Esophagus muscularis mucosa (tissue), 4 donors: ENCODE data around the gene PRRX2. TPM values are rescaled to one million over a fixed set of nuclear protein-coding genes. Genes with fewer than 3 reads are reported as not detected.

ENCODE experiments used
- DNase-seq: peaks from one replicate; pipeline ENCODE4 v3.0.0-alpha.2; 2017; ENCODE audit errors: extremely low spot score
- H3K27ac ChIP-seq, 4 donors: fragments of 200-600 bp; sonication (generic); replicated peaks in 1 of 4; 1 replicate in 3 of 4; 2 replicates in 1 of 4; pipeline ENCODE4 v1.5.1; 2016 to 2019; ENCODE audit warnings: mild to moderate bottlenecking in 1 of 4
- H3K27me3 ChIP-seq, 4 donors: fragments of 200-600 bp; sonication (generic); one replicate each; pipeline versions ENCODE4 v1.5.1 to v1.6.0; 2016 to 2019
- H3K36me3 ChIP-seq, 4 donors: fragments of 200-600 bp; sonication (generic); one replicate each; pipeline ENCODE4 v1.5.1; 2016 to 2019
- H3K4me1 ChIP-seq, 4 donors: fragments of 200-600 bp; sonication (generic); one replicate each; pipeline ENCODE4 v1.5.1; 2016 to 2019
- H3K4me3 ChIP-seq, 4 donors: fragments of 200-600 bp; sonication (generic); 1 replicate in 2 of 4; 2 replicates in 2 of 4; pipeline ENCODE4 v1.5.1; 2016 to 2019; ENCODE audit warnings: mild to moderate bottlenecking in 4 of 4, moderate library complexity in 1 of 4
- H3K9me3 ChIP-seq, 4 donors: fragments of 200-600 bp; sonication (generic); 1 replicate in 3 of 4; 2 replicates in 1 of 4; pipeline ENCODE4 v1.5.1; 2016 to 2019
- EP300 ChIP-seq: sonication (generic); formaldehyde crosslinking; IDR thresholded peaks from one replicate; pipeline ENCODE4 v1.6.1; 2017; ENCODE audit warnings: antibody characterized with exemption
- POLR2A ChIP-seq: fragments of 450-650 bp; IDR thresholded peaks from one replicate; pipeline ENCODE4 v1.6.1; 2017; ENCODE audit warnings: antibody characterized with exemption, moderate library complexity, mild to moderate bottlenecking, low read depth
- POLR2AphosphoS5 ChIP-seq, 2 donors: sonication (generic); formaldehyde crosslinking; IDR thresholded peaks; one replicate each; pipeline ENCODE4 v1.6.1; 2017; ENCODE audit warnings: antibody characterized with exemption in 2 of 2
- WGBS: methylation state at CpG from one replicate; pipeline ENCODE4 v1.1.5; 2018; 5-methylcytosine and 5-hydroxymethylcytosine counted together
- intact Hi-C: fragments of 100-400 bp; cut with DNase I; formaldehyde crosslinking; loops from one replicate; pipeline ENCODE4 v1.15.1; 2023
- total RNA-seq, 4 donors: library from RNA; depleted of rRNA; stranded (reverse); fragments of >200 nt; gene quantifications; one replicate each; pipeline versions ENCODE4 v1.1.0 to v1.2.1, GENCODE V29; 2016
- TF ChIP-seq, protein P1 (sequence below), 3 experiments: fragments of 200-600 bp in 2 of 3; fragments of 450-650 bp in 1 of 3; sonication (generic) in 2 of 3; IDR thresholded peaks; one replicate each; pipeline ENCODE4 v1.5.1; 2017 to 2019; ENCODE audit warnings: antibody characterized with exemption in 3 of 3, mild to moderate bottlenecking in 2 of 3, moderate library complexity in 1 of 3

PRRX2 gene
- total RNA-seq, 4 donors from 2014 or later: 1.7 to 13.1 (median 6.2) TPM

DNA sequence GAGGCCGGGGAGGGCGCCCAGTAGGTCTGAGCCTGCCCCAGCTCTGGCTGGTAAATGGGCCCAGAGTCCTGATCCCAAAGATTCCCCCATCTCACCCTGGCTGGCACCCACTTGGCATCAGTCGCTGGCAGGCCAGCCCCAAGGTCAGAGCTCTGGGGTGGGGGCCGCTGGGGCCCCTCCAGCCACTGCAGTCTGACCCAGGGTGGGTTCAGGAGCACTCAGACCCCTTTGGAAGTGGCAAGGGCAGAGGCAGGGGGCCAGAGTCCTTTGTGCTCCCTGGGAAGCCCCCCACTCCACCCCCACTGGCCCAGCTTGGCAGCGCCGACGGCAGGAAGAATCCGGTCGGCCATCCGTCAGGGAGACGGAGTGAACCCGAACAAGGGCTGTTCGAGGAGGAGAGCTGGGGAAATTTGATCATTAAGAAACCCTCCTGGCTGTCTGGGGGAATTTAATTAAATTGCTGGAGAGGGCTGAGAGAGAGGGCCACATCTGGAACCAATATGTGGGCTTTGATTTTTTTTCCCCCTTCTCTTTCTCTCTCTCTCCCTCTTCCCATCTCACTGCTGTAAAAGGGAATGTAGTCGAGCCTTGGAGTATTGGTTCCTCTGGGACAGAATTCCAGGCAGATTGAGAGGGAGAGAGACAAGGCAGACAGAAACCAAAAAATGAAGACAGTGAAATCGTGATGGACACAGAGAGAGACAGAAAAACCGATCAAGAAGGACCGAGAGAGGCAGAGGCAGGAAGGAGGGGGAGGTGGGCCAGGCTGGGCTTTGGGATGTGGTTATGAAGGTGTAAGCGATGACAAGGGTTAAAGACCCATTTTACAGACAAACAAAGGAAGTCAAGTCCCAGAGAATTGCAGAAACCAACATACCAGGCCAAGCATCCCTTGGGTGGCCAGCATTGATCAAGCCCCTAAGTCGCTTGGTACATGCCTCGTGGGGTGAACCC is 15.4 kb upstream of the PRRX2 start:
- TF ChIP-seq POLR2AphosphoS5 (IDR thresholded peaks at IDR 0.05) (no peak), EP300 (no peak), POLR2A (no peak)
- TF ChIP-seq, protein P1, sequence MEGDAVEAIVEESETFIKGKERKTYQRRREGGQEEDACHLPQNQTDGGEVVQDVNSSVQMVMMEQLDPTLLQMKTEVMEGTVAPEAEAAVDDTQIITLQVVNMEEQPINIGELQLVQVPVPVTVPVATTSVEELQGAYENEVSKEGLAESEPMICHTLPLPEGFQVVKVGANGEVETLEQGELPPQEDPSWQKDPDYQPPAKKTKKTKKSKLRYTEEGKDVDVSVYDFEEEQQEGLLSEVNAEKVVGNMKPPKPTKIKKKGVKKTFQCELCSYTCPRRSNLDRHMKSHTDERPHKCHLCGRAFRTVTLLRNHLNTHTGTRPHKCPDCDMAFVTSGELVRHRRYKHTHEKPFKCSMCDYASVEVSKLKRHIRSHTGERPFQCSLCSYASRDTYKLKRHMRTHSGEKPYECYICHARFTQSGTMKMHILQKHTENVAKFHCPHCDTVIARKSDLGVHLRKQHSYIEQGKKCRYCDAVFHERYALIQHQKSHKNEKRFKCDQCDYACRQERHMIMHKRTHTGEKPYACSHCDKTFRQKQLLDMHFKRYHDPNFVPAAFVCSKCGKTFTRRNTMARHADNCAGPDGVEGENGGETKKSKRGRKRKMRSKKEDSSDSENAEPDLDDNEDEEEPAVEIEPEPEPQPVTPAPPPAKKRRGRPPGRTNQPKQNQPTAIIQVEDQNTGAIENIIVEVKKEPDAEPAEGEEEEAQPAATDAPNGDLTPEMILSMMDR (IDR thresholded peaks at IDR 0.05): no peak
- no peaks in the 10 kb centered on the region for H3K27me3 ChIP-seq

DNA sequence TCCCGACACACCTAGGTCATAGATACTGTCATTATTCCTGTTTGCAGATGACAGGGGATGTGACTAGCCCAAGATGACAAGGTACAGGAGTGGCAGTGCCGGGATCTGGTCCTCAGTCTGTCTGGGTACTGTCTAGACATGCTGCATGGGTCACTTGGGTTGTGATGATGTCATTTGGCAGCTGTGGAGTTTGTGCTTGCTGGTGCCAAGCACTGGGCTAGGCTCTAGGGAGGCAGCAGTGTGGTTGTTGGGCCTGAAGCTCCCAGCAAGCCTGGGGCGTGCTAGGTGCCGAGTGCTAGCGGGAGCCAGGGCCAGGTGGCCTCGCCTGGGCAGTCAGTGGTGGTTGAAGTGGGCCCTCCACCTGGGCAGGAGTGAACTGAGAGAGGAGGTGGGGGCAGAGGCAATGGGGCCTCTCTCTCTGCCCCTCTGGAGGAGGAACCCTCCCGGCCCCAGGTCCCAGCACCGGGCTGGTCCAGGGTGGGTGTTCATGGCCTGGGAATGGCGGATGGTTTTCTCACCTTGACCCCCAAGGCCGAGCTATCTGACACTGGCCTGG is 14.7 kb upstream of the PRRX2 start:
- Histone ChIP-seq H3K4me3 (no peak overlapping the region), H3K9me3 (no peaks in the 10 kb centered on the region), H3K36me3 (no peaks in the 10 kb centered on the region), H3K27me3 (no peaks in the 10 kb centered on the region), H3K4me1 (peaks cover 0 to 9% (median 0%) of the 10 kb centered on the region in 4 donors), H3K27ac (no peak overlapping the region)
- TF ChIP-seq POLR2AphosphoS5 (IDR thresholded peaks at IDR 0.05): no peak
- TF ChIP-seq POLR2A: no peak
- TF ChIP-seq EP300: no peak
- TF ChIP-seq, protein P1 (IDR thresholded peaks at IDR 0.05): no peak
- intact Hi-C loops: no loop called here
- no peak for DNase-seq
- WGBS: 79% methylated on average over 9 of the region's 10 CpGs

More for the DNA sequence above, 15.4 kb upstream of the PRRX2 start:
- H3K4me1 ChIP-seq: peaks cover 0 to 9% (median 0%) of the 10 kb centered on the region in 4 donors
- H3K27ac ChIP-seq: no peak overlapping the region
- H3K9me3 ChIP-seq: no peaks in the 10 kb centered on the region
- no peaks in the 10 kb centered on the region for H3K36me3 ChIP-seq
- WGBS: 83% methylated on average over 16 of the region's 20 CpGs
- intact Hi-C loops: no loop called here
- no peak overlapping the region for H3K4me3 ChIP-seq
- no peak for DNase-seq

DNA sequence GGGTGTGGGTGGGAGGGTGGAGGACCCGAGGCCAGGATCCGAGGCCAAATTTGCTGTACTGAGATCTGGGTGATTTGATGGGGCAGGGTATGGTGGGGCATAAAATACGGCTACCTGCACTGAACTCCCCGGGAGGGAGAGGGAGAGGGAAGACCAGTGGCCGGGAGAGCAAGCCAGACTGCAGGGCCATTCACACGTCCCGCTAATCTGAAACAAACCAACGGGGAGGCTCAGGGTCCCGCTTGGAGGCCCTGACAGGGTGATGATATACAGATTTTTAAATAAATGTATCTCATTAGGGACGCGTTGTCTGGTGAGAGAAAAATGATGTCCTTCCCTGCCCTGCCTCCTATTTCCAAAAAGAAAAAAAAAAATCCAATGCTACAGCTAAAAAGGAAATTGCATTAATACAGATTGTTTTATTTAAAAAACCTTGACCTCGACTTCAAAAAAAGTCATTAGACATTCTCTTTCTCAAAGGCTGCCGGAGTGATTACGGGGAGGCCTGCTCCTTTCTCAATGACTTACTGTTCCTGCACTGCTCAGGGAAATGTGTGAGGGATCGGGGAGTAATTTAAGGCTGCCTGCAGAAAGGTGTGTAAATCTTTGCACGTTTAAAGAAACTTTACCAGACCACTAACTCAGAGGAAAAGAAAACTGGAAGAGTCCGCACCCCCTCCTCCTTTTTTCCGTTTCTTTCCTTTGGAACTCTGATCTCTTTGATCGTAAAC is 11.5 kb upstream of the PRRX2 start:
- no peak for DNase-seq
- intact Hi-C loops: no loop called here
- peaks cover 0 to 9% (median 0%) of the 10 kb centered on the region in 4 donors for H3K4me1 ChIP-seq
- 59% methylated on average over 18 of the region's 19 CpGs for WGBS
- H3K4me3 ChIP-seq: no peak overlapping the region
- TF ChIP-seq POLR2AphosphoS5 (IDR thresholded peaks at IDR 0.05) (no peak), EP300 (no peak), POLR2A (no peak)
- TF ChIP-seq, protein P1 (IDR thresholded peaks at IDR 0.05): no peak
- no peak overlapping the region for H3K27ac ChIP-seq
- H3K9me3 ChIP-seq: no peaks in the 10 kb centered on the region
- no peaks in the 10 kb centered on the region for H3K36me3 ChIP-seq
- H3K27me3 ChIP-seq: no peaks in the 10 kb centered on the region

DNA sequence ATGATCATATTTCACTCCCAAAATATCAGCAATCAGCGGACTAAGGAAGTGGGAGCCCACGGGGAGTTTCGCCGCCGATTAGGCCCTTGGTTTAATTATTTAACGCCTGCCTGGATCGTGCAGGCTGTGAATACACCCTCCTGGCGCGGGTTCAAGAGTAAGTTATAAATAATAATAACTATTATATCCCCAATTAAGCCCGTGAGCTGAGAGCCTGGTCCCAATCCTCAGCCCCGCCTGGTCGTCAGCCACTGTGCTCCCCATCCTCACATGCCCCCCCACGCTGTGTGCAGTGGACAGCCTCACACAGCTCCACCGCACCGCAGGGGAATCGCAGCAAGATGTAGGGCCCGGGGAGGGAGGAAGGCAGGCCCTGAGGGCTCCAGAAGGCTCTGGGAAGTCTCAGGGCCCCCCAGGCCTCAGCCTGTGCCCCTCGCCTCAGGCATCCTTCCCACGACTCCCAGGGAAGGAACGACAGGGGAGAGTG is 10.8 kb upstream of the PRRX2 start:
- WGBS: 61% methylated on average over 20 of the region's 20 CpGs
- no peaks in the 10 kb centered on the region for H3K36me3 ChIP-seq
- no peak overlapping the region for H3K4me3 ChIP-seq
- no peak for DNase-seq
- peaks cover 0 to 9% (median 0%) of the 10 kb centered on the region in 4 donors for H3K4me1 ChIP-seq
- intact Hi-C loops: no loop called here
- H3K9me3 ChIP-seq: no peaks in the 10 kb centered on the region
- TF ChIP-seq, protein P1 (IDR thresholded peaks at IDR 0.05): no peak
- TF ChIP-seq POLR2AphosphoS5 (IDR thresholded peaks at IDR 0.05) (no peak), EP300 (no peak), POLR2A (no peak)
- no peaks in the 10 kb centered on the region for H3K27me3 ChIP-seq
- no peak overlapping the region for H3K27ac ChIP-seq
